SU-DHL-6 (cell line): ENCODE results near the gene FCGR3A.
"Not testable (repeated sequence)": the region's sequence is repeated elsewhere in the genome, so short reads cannot be mapped to it uniquely, and the experiment has no call there.

Experiments
- EZH2phosphoT487 ChIP-seq: fragments of 200-600 bp; sonication (generic), shearing (Covaris generic); conservative IDR thresholded peaks from 2 replicates; pipeline ENCODE4 v1.6.1; 2018; ENCODE audit warnings: mild to moderate bottlenecking, antibody characterized with exemption, low read length, moderate library complexity, mixed read lengths
- TF ChIP-seq, protein P1 (sequence below): fragments of 200-600 bp; sonication (generic); IDR thresholded peaks from one replicate; pipeline ENCODE4 v1.5.1; 2017; ENCODE audit warnings: antibody characterized with exemption, mild to moderate bottlenecking, low read length, moderate library complexity; ENCODE audit not compliant: insufficient read depth, poor library complexity, severe bottlenecking

DNA sequence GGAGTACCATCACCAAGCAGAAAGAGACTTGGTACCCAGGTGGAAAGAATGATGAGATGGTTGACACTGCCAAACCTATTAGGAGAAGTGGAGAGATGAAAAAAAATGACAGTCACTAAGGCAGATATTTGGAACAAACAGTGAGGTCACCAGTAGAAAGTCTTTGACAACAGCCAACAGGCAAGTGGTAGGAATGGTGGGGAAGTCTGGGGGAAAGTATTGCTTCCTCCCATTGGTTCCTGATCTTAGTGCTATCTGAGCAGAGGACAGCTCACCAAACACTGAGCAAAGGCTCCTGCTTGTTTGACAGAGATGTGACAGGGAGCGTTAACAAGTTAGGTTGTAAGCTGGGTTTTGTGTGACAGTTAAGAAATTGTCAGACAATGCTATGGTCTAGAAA lies 6.5 kb downstream of the FCGR3A start:
- TF ChIP-seq, protein P1, sequence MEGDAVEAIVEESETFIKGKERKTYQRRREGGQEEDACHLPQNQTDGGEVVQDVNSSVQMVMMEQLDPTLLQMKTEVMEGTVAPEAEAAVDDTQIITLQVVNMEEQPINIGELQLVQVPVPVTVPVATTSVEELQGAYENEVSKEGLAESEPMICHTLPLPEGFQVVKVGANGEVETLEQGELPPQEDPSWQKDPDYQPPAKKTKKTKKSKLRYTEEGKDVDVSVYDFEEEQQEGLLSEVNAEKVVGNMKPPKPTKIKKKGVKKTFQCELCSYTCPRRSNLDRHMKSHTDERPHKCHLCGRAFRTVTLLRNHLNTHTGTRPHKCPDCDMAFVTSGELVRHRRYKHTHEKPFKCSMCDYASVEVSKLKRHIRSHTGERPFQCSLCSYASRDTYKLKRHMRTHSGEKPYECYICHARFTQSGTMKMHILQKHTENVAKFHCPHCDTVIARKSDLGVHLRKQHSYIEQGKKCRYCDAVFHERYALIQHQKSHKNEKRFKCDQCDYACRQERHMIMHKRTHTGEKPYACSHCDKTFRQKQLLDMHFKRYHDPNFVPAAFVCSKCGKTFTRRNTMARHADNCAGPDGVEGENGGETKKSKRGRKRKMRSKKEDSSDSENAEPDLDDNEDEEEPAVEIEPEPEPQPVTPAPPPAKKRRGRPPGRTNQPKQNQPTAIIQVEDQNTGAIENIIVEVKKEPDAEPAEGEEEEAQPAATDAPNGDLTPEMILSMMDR = not testable (repeated sequence)
- TF ChIP-seq EZH2phosphoT487 = not testable (repeated sequence)
